HepG2 (cell line): ENCODE data around the gene WDR18. TPM values are rescaled to one million over a fixed set of nuclear protein-coding genes. Genes with fewer than 3 reads are reported as not detected.

Source experiments
- CEBPB ChIP-seq: IDR thresholded peaks from 2 replicates; pipeline ENCODE4 v1.6.1; 2011; ENCODE audit warnings: low read depth, low read length, improper control_type of control experiment, borderline replicate concordance
- CSRNP2 ChIP-seq: sonication (generic); formaldehyde crosslinking; conservative IDR thresholded peaks from 2 replicates; pipeline ENCODE4 v1.8.0; 2022; ENCODE audit warnings: low read depth, missing genetic modification reagents
- ERF ChIP-seq: IDR thresholded peaks from 2 replicates; pipeline ENCODE4 v1.6.1; 2018; ENCODE audit warnings: missing biosample characterization, missing genetic modification reagents
- FLYWCH1 ChIP-seq: sonication (generic); formaldehyde crosslinking; IDR thresholded peaks from 2 replicates; pipeline ENCODE4 v1.8.1; 2023; ENCODE audit warnings: mild to moderate bottlenecking, missing genetic modification reagents
- FOSL1 ChIP-seq: sonication (generic); formaldehyde crosslinking; IDR thresholded peaks from 2 replicates; pipeline ENCODE4 v1.9.0; 2021; ENCODE audit warnings: missing genetic modification reagents, borderline replicate concordance
- GPBP1L1 ChIP-seq: sonication (generic); formaldehyde crosslinking; IDR thresholded peaks from 2 replicates; pipeline ENCODE4 v1.5.0; 2020; ENCODE audit warnings: mild to moderate bottlenecking, missing genetic modification reagents
- HNRNPH1 ChIP-seq: fragments of 200-400 bp; formaldehyde crosslinking; optimal IDR thresholded peaks from 2 replicates; pipeline ENCODE3; 2017; ENCODE audit warnings: mild to moderate bottlenecking, low read depth, low read length
- IKZF1 ChIP-seq: fragments of 450-650 bp; IDR thresholded peaks from 2 replicates; pipeline ENCODE4 v1.7.1; 2016
- MYC ChIP-seq: sonication (generic); formaldehyde crosslinking; IDR thresholded peaks from 2 replicates; pipeline ENCODE4 v1.9.0; 2021; ENCODE audit warnings: missing genetic modification reagents, borderline replicate concordance
- MYNN ChIP-seq: sonication (generic); formaldehyde crosslinking; IDR thresholded peaks from 2 replicates; pipeline ENCODE4 v1.4.0; 2020; ENCODE audit warnings: mild to moderate bottlenecking, low read depth, missing genetic modification reagents
- NR2F2 ChIP-seq: IDR thresholded peaks from 2 replicates; pipeline ENCODE4 v1.6.1; 2012; ENCODE audit warnings: low read depth, inconsistent platforms, borderline replicate concordance
- PAWR ChIP-seq: sonication (generic); formaldehyde crosslinking; IDR thresholded peaks from 2 replicates; pipeline ENCODE4 v1.4.0; 2020; ENCODE audit warnings: missing genetic modification reagents, mild to moderate bottlenecking, borderline replicate concordance
- RARA ChIP-seq: IDR thresholded peaks from 2 replicates; pipeline ENCODE4 v1.6.1; 2016; ENCODE audit warnings: missing genetic modification reagents, missing compliant biosample characterization
- RXRB ChIP-seq: IDR thresholded peaks from 2 replicates; pipeline ENCODE4 v1.6.1; 2016; ENCODE audit warnings: borderline replicate concordance, missing genetic modification reagents, missing compliant biosample characterization
- SIX1 ChIP-seq: sonication (generic); formaldehyde crosslinking; IDR thresholded peaks from 2 replicates; pipeline ENCODE4 v1.4.0; 2020; ENCODE audit warnings: missing genetic modification reagents, borderline replicate concordance
- SMAD1 ChIP-seq: sonication (generic); formaldehyde crosslinking; IDR thresholded peaks from 2 replicates; pipeline ENCODE4 v1.4.0; 2020; ENCODE audit warnings: missing genetic modification reagents, low read depth, mild to moderate bottlenecking, borderline replicate concordance
- TCF7 ChIP-seq: sonication (generic); IDR thresholded peaks from 2 replicates; pipeline ENCODE4 v1.6.1; 2016; ENCODE audit warnings: antibody characterized with exemption, low read depth
- ZBTB8A ChIP-seq: sonication (generic); formaldehyde crosslinking; IDR thresholded peaks from 2 replicates; pipeline ENCODE4 v1.4.0; 2020; ENCODE audit warnings: mild to moderate bottlenecking, low read depth, missing genetic modification reagents, borderline replicate concordance
- ZFP62 ChIP-seq: sonication (generic); formaldehyde crosslinking; IDR thresholded peaks from 2 replicates; pipeline ENCODE4 v1.4.0; 2020; ENCODE audit warnings: missing genetic modification reagents
- ZFY ChIP-seq: sonication (generic); formaldehyde crosslinking; IDR thresholded peaks from 2 replicates; pipeline ENCODE4 v1.4.0; 2020; ENCODE audit warnings: missing genetic modification reagents
- ZNF180 ChIP-seq: sonication (generic); formaldehyde crosslinking; IDR thresholded peaks from 2 replicates; pipeline ENCODE4 v1.4.0; 2020; ENCODE audit warnings: low read depth, missing genetic modification reagents, borderline replicate concordance
- ZNF263 ChIP-seq: sonication (generic); formaldehyde crosslinking; IDR thresholded peaks from 2 replicates; pipeline ENCODE4 v1.4.0; 2020; ENCODE audit warnings: missing genetic modification reagents
- ZNF274 ChIP-seq: sonication (generic); formaldehyde crosslinking; IDR thresholded peaks from 2 replicates; pipeline ENCODE4 v1.5.1; 2020; ENCODE audit warnings: mild to moderate bottlenecking, missing genetic modification reagents
- ZNF354B ChIP-seq: sonication (generic); formaldehyde crosslinking; IDR thresholded peaks from 2 replicates; pipeline ENCODE4 v1.8.0; 2022; ENCODE audit warnings: mild to moderate bottlenecking, missing genetic modification reagents
- ZNF451 ChIP-seq: sonication (generic); formaldehyde crosslinking; IDR thresholded peaks from 2 replicates; pipeline ENCODE4 v1.5.0; 2020; ENCODE audit warnings: mild to moderate bottlenecking, missing genetic modification reagents
- ZNF569 ChIP-seq: sonication (generic); formaldehyde crosslinking; IDR thresholded peaks from 2 replicates; pipeline ENCODE4 v1.5.0; 2020; ENCODE audit warnings: mild to moderate bottlenecking, missing genetic modification reagents, moderate library complexity, borderline replicate concordance
- ZNF720 ChIP-seq: sonication (generic); formaldehyde crosslinking; IDR thresholded peaks from 2 replicates; pipeline ENCODE4 v1.4.0; 2020; ENCODE audit warnings: missing genetic modification reagents
- ZNF772 ChIP-seq: sonication (generic); formaldehyde crosslinking; IDR thresholded peaks from 2 replicates; pipeline ENCODE4 v1.5.0; 2020; ENCODE audit warnings: mild to moderate bottlenecking, missing genetic modification reagents
- ZNF782 ChIP-seq: sonication (generic); formaldehyde crosslinking; IDR thresholded peaks from 2 replicates; pipeline ENCODE4 v1.4.0; 2020; ENCODE audit warnings: missing genetic modification reagents, mild to moderate bottlenecking, borderline replicate concordance
- polyA plus RNA-seq, 8 experiments: library from polyadenylated mRNA; depleted of rRNA in 3 of 8; stranded (reverse) in 7 of 8; unstranded in 1 of 8; fragments of >200 nt; fragmentation: Illumina TruSeq in 4 of 8; extraction: Trizol in 4 of 8; gene quantifications; 2 replicates each; pipeline versions ENCODE4 v1.2.1 to v1.2.3, GENCODE V29; 2011 to 2016; ENCODE audit warnings: low read depth in 4 of 8, missing spikeins in 1 of 8, mixed read lengths in 1 of 8; ENCODE audit not compliant: insufficient read depth in 1 of 8
- total RNA-seq, 5 experiments: library from RNA; depleted of rRNA; stranded (reverse); fragments of >200 nt; fragmentation: Illumina TruSeq; extraction: Trizol; gene quantifications; 2 replicates each; pipeline ENCODE4 v1.2.3, GENCODE V29; 2016; ENCODE audit warnings: low read depth in 1 of 5

Gene WDR18
- total and polyA plus RNA-seq, 2 of the 13 experiments (the other 11 are each of a cell fraction or from before 2014, with no cell fraction given), result 36.4 to 47.6 TPM

DNA sequence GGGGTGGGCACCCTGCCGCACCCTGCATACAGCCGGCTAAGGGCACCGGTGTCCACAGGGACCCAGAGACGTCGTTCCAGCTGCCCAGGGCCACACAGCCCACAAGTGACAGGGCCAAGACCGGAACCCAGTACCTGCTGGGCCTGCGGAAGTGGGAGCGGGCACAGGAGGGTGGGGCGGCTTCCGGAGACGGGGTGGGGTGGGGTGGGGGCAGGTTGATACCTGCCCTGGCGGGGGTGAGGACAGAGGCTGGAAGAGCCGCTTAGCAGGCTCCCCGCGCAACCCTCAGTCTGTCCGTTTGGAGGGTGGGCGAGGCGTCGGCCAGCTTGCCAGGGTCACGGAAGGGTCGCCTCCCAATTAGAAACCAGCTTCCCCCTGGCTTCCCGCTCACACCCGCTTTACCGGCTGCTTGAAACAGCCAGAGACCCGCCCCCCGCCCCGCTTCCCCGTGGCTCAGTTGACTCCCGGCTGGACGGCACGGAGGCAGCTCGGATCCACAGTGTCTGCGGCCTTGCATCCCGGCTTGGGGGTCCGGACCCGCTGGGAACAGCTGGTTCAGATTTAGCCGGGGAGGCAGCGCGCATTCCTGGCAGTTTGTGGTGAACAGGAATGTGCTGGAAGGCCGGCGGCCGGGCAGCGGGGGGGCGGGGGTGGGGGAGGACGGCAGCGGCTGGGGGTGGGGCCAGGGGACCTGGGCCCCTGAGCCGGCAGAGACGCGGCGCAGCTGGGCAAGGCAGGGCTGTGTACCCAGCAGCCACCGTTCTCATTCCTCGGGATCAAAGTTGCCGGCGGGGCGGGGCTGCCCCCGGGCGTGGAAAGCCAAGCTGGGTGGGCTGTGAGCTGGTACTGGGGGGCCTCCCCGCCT is 44.1 kb downstream of the WDR18 start (continued):
- TF ChIP-seq ZBTB8A (CRISPR knock-in tag) (no peak), ZNF451 (CRISPR knock-in tag) (no peak), CSRNP2 (CRISPR knock-in tag) (no peak), SMAD1 (CRISPR knock-in tag) (no peak), TCF7 (peak; percentile 72), MYNN (CRISPR knock-in tag) (no peak), MYC (peak; percentile 26; the same call in 1 of the 2 replicates), FLYWCH1 (no peak), ZNF263 (CRISPR knock-in tag) (no peak), HNRNPH1 (no peak), ZNF274 (CRISPR knock-in tag) (no peak), NR2F2 (no peak; the same call in 1 of the 2 replicates), FOSL1 (CRISPR knock-in tag) (no peak), ZNF354B (no peak), ZFP62 (CRISPR knock-in tag) (no peak), ZNF772 (CRISPR knock-in tag) (0 out of 2 replicates have a peak, but pooled peaks have one; percentile 48), GPBP1L1 (CRISPR knock-in tag) (no peak), IKZF1 (no peak), ZNF180 (no peak), ZNF720 (CRISPR knock-in tag) (no peak), ZFY (CRISPR knock-in tag) (peak; percentile 58), CEBPB (no peak), PAWR (CRISPR knock-in tag) (no peak), RXRB (CRISPR knock-in tag) (no peak), ZNF782 (CRISPR knock-in tag) (no peak), ZNF569 (CRISPR knock-in tag) (no peak), ERF (CRISPR knock-in tag) (no peak), SIX1 (no peak), RARA (CRISPR knock-in tag) (0 out of 2 replicates have a peak, but pooled peaks have one; percentile 15)
